ENCODE results near the gene LDB2.

Gene LDB2

GRCh38 chr4:16864199-16864598 lies 34.2 kb downstream of the LDB2 start:
- Histone ChIP-seq H2AFZ (ENCODE audit: low read length, unreplicated experiment) (no peak overlapping the region), H3K27me3 (ENCODE audit: insufficient read depth, low read length) (no peaks in the 10 kb centered on the region), H3K4me1 (ENCODE audit: control insufficient read depth, insufficient read depth, low read length, unreplicated experiment) (peaks cover 9% of the 10 kb centered on the region), H3K36me3 (ENCODE audit: insufficient read depth, low read length) (no peaks in the 10 kb centered on the region), H3K79me2 (ENCODE audit: control insufficient read depth, insufficient read depth, low read length, unreplicated experiment) (no peaks in the 10 kb centered on the region), H3K4me3 (ENCODE audit: low read depth, low read length) (no peak overlapping the region), H3K27ac (ENCODE audit: low read depth, low read length) (no peak overlapping the region)

DNA sequence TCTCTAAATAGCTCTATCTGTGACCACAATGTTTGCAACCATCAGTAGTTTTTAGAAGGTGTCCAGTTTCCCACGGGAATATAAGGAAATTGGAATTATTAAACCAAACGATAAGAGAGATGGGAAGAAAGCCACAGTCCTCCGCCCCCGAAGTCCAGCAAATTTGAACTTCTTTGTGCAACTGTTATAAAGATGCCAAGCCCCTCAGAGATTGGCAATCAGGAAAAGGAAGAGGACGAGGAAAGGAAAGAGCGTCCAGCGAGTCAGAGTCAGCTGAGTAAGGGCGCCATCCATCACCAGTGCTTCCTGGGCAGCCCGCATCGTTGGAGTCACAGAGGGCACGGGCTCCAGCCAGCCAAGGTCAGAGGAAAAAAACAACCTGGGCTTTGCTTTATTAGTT lies 35.7 kb downstream of the LDB2 start:
- H3K27me3 ChIP-seq (ENCODE audit: insufficient read depth, low read length): no peaks in the 10 kb centered on the region
- no peaks in the 10 kb centered on the region for H3K36me3 ChIP-seq (ENCODE audit: insufficient read depth, low read length)
- no peaks in the 10 kb centered on the region for H3K79me2 ChIP-seq (ENCODE audit: control insufficient read depth, insufficient read depth, low read length, unreplicated experiment)
- H3K4me3 ChIP-seq (ENCODE audit: low read depth, low read length): no peak overlapping the region
- no peak overlapping the region for H3K27ac ChIP-seq (ENCODE audit: low read depth, low read length)
- H2AFZ ChIP-seq (ENCODE audit: low read length, unreplicated experiment): no peak overlapping the region
- peaks cover 9% of the 10 kb centered on the region for H3K4me1 ChIP-seq (ENCODE audit: control insufficient read depth, insufficient read depth, low read length, unreplicated experiment)

DNA sequence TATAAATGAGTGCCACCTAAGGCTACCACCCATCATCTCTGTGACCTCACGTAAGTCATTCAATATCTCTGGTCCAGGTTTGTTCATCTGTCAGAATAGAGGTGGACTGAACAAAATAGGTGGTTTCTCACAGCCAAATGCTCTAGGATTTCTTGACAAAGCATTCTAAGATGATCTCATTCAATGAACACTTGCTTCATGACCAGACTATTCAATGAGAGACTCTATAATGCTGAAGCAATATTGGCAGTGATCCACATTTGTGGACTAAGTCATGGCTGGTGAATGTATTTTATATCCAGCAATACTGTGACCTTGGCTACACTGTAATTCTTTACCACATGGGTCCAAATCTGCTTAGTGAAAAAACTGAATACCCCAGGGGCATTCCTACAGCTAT lies 37.9 kb downstream of the LDB2 start:
- H2AFZ ChIP-seq (ENCODE audit: low read length, unreplicated experiment): no peak overlapping the region
- no peaks in the 10 kb centered on the region for H3K36me3 ChIP-seq (ENCODE audit: insufficient read depth, low read length)
- H3K27ac ChIP-seq (ENCODE audit: low read depth, low read length): no peak overlapping the region
- no peaks in the 10 kb centered on the region for H3K79me2 ChIP-seq (ENCODE audit: control insufficient read depth, insufficient read depth, low read length, unreplicated experiment)
- no peaks in the 10 kb centered on the region for H3K27me3 ChIP-seq (ENCODE audit: insufficient read depth, low read length)
- H3K4me1 ChIP-seq (ENCODE audit: control insufficient read depth, insufficient read depth, low read length, unreplicated experiment): peaks cover 9% of the 10 kb centered on the region
- H3K4me3 ChIP-seq (ENCODE audit: low read depth, low read length): no peak overlapping the region

- Histone ChIP-seq H2AFZ (ENCODE audit: low read length, unreplicated experiment) (no peak overlapping the region), H3K4me3 (ENCODE audit: low read depth, low read length) (no peak overlapping the region), H3K27ac (ENCODE audit: low read depth, low read length) (no peak overlapping the region), H3K4me1 (ENCODE audit: control insufficient read depth, insufficient read depth, low read length, unreplicated experiment) (peaks cover 5% of the 10 kb centered on the region), H3K79me2 (ENCODE audit: control insufficient read depth, insufficient read depth, low read length, unreplicated experiment) (no peaks in the 10 kb centered on the region), H3K27me3 (ENCODE audit: insufficient read depth, low read length) (no peaks in the 10 kb centered on the region), H3K36me3 (ENCODE audit: insufficient read depth, low read length) (no peaks in the 10 kb centered on the region)
Observed at GRCh38 chr4:16859031-16859430, 39.4 kb downstream of the LDB2 start.

DNA sequence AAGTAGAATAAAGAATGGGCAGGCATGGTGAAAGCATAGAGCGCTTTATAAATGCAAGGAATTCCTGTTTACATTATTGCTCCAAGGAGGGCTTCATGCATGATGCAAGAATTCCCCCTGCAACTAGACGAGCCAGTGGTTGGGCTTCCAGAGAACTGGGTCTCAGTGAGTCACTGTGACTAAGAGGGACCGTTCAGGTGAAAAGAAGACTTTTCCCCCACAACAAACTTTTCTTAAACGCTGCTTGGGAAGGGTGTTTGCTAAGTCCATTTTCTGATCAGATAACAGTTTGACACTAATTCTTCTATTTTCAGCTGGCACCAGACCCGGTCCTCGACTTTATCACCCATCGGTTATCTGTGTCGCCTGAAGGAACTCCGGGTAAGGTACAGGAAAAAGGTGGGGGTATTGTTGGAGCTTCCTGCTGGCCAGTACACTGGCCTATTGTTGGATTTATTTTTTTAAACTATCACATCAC lies 40.1 kb downstream of the LDB2 start:
- Histone ChIP-seq H3K27me3 (ENCODE audit: insufficient read depth, low read length) (no peaks in the 10 kb centered on the region), H3K27ac (ENCODE audit: low read depth, low read length) (no peak overlapping the region), H3K36me3 (ENCODE audit: insufficient read depth, low read length) (no peaks in the 10 kb centered on the region), H3K4me1 (ENCODE audit: control insufficient read depth, insufficient read depth, low read length, unreplicated experiment) (peaks cover 4% of the 10 kb centered on the region), H2AFZ (ENCODE audit: low read length, unreplicated experiment) (no peak overlapping the region), H3K79me2 (ENCODE audit: control insufficient read depth, insufficient read depth, low read length, unreplicated experiment) (no peaks in the 10 kb centered on the region), H3K4me3 (ENCODE audit: low read depth, low read length) (no peak overlapping the region)

GRCh38 chr4:16857425-16857824 lies 41.0 kb downstream of the LDB2 start:
- Histone ChIP-seq H3K4me3 (ENCODE audit: low read depth, low read length) (no peak overlapping the region), H2AFZ (ENCODE audit: low read length, unreplicated experiment) (no peak overlapping the region), H3K36me3 (ENCODE audit: insufficient read depth, low read length) (no peaks in the 10 kb centered on the region), H3K4me1 (ENCODE audit: control insufficient read depth, insufficient read depth, low read length, unreplicated experiment) (peaks cover 4% of the 10 kb centered on the region), H3K27ac (ENCODE audit: low read depth, low read length) (no peak overlapping the region), H3K79me2 (ENCODE audit: control insufficient read depth, insufficient read depth, low read length, unreplicated experiment) (no peaks in the 10 kb centered on the region), H3K27me3 (ENCODE audit: insufficient read depth, low read length) (no peaks in the 10 kb centered on the region)

DNA sequence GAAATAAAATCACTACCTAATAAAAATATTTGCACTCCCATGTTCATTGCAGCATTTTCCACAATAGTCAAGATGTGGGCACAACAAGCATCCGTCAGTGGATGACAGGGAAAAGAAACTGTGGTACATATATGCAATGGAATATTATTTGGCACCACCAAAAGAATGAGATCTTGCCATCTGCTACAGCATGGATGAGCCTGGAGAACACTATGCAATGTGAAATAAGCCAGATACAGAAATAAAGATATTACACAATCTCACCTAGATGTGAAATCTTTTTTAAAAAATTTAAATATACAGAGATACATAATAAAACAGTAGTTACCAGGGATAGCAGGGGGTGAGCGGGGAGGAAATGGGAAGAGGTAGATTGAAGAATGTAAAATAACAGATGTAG lies 44.8 kb downstream of the LDB2 start:
- no peaks in the 10 kb centered on the region for H3K27me3 ChIP-seq (ENCODE audit: insufficient read depth, low read length)
- no peak overlapping the region for H2AFZ ChIP-seq (ENCODE audit: low read length, unreplicated experiment)
- H3K4me3 ChIP-seq (ENCODE audit: low read depth, low read length): no peak overlapping the region
- no peaks in the 10 kb centered on the region for H3K4me1 ChIP-seq (ENCODE audit: control insufficient read depth, insufficient read depth, low read length, unreplicated experiment)
- no peaks in the 10 kb centered on the region for H3K36me3 ChIP-seq (ENCODE audit: insufficient read depth, low read length)
- H3K79me2 ChIP-seq (ENCODE audit: control insufficient read depth, insufficient read depth, low read length, unreplicated experiment): no peaks in the 10 kb centered on the region
- H3K27ac ChIP-seq (ENCODE audit: low read depth, low read length): no peak overlapping the region

DNA sequence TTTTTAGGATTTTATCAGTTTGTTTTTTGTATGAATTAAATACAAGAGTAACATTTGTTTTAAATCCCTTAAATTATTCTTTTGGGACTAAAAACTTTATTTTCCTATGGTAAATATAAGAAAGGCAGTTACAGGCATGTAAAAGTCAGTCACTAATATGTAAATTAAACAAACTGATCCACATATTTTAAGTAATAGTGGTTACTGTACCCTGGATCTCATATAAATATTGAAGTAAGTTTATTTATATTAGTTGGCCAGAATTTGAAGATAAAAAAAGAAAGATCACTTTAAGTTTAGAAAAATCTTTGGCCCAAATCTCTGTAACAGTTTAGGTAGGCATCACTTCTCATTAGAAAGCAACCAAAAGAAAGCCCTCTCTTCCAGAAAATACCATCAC lies 45.8 kb downstream of the LDB2 start:
- H3K79me2 ChIP-seq (ENCODE audit: control insufficient read depth, insufficient read depth, low read length, unreplicated experiment): no peaks in the 10 kb centered on the region
- no peak overlapping the region for H2AFZ ChIP-seq (ENCODE audit: low read length, unreplicated experiment)
- H3K27me3 ChIP-seq (ENCODE audit: insufficient read depth, low read length): no peaks in the 10 kb centered on the region
- H3K4me1 ChIP-seq (ENCODE audit: control insufficient read depth, insufficient read depth, low read length, unreplicated experiment): no peaks in the 10 kb centered on the region
- H3K4me3 ChIP-seq (ENCODE audit: low read depth, low read length): no peak overlapping the region
- H3K36me3 ChIP-seq (ENCODE audit: insufficient read depth, low read length): no peaks in the 10 kb centered on the region
- H3K27ac ChIP-seq (ENCODE audit: low read depth, low read length): no peak overlapping the region

- Histone ChIP-seq H3K27me3 (ENCODE audit: insufficient read depth, low read length) (no peaks in the 10 kb centered on the region), H3K4me3 (ENCODE audit: low read depth, low read length) (no peak overlapping the region), H3K4me1 (ENCODE audit: control insufficient read depth, insufficient read depth, low read length, unreplicated experiment) (no peaks in the 10 kb centered on the region), H3K36me3 (ENCODE audit: insufficient read depth, low read length) (no peaks in the 10 kb centered on the region), H2AFZ (ENCODE audit: low read length, unreplicated experiment) (no peak overlapping the region), H3K27ac (ENCODE audit: low read depth, low read length) (no peak overlapping the region), H3K79me2 (ENCODE audit: control insufficient read depth, insufficient read depth, low read length, unreplicated experiment) (no peaks in the 10 kb centered on the region)
Observed at GRCh38 chr4:16852228-16852627, 46.2 kb downstream of the LDB2 start.

DNA sequence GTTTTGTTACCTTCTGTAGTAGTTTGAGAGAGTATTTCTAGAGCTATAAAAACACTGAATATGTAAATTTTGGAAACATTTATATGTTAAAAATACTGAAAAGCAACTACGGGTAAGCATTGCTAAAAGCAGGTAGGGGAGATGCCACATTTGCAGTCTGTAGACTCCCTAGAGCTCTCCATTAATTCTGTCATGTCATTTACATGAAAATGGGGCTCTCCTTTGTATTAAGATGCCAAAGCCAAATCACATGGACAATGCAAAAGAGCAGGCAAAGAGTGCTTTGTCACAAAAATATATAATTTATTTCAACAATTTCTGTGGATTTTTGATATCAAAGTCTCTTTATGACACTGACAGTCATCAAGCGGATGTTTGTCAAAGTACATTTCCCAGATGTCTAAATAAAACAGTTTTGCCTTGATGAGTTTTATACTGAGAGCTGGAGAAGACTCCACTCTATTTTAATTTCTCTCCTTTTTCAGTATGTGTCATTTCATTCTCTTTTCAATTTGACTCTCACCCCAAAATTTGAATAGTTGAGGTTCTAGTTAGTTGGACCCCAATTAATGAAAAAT lies 51.8 kb downstream of the LDB2 start:
- no peak overlapping the region for H3K27ac ChIP-seq (ENCODE audit: low read depth, low read length)
- H3K4me1 ChIP-seq (ENCODE audit: control insufficient read depth, insufficient read depth, low read length, unreplicated experiment): no peaks in the 10 kb centered on the region
- no peaks in the 10 kb centered on the region for H3K27me3 ChIP-seq (ENCODE audit: insufficient read depth, low read length)
- H3K79me2 ChIP-seq (ENCODE audit: control insufficient read depth, insufficient read depth, low read length, unreplicated experiment): no peaks in the 10 kb centered on the region
- no peaks in the 10 kb centered on the region for H3K36me3 ChIP-seq (ENCODE audit: insufficient read depth, low read length)
- H2AFZ ChIP-seq (ENCODE audit: low read length, unreplicated experiment): no peak overlapping the region
- no peak overlapping the region for H3K4me3 ChIP-seq (ENCODE audit: low read depth, low read length)

DNA sequence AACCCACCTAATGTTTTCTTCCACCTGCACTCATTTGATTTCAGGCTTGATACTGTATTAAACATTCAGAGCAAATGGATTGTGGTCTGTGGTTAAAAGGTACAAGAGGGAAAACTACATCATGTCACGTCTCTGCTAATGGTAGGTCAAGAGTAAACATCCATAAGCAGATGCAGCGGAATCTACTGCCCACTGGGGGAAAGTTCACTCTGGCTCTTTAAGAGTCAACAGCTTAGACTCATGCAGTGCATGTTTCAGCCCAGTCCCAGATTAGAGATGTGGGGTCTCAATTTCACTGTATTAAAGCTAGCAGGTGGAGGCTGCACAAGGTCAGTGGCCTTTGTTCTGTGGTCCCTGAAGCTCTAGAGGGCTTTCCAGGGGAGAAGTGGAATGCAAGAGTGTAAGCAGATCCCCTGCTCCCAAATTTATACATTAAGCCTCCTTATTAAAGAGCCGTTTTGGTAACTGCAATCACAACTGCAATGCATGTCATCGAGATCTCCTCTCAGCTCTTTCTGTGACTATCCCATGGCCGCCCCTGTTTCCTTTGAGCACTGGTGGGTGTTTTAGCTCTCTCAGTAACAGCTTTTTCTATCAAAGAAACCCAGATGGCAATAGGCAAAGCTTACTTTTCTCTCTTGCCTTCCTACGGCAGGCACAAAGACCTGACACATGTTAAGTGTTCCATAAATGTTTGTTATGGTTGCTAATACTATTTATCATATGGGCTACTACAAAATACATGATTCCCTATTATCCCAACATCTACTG lies 53.4 kb downstream of the LDB2 start:
- Histone ChIP-seq H3K4me3 (ENCODE audit: low read depth, low read length) (no peak overlapping the region), H3K4me1 (ENCODE audit: control insufficient read depth, insufficient read depth, low read length, unreplicated experiment) (no peaks in the 10 kb centered on the region), H3K79me2 (ENCODE audit: control insufficient read depth, insufficient read depth, low read length, unreplicated experiment) (no peaks in the 10 kb centered on the region), H3K27ac (ENCODE audit: low read depth, low read length) (no peak overlapping the region), H3K27me3 (ENCODE audit: insufficient read depth, low read length) (no peaks in the 10 kb centered on the region), H3K36me3 (ENCODE audit: insufficient read depth, low read length) (no peaks in the 10 kb centered on the region), H2AFZ (ENCODE audit: low read length, unreplicated experiment) (no peak overlapping the region)
